ENCODE results near the gene TBC1D8. TPM values are rescaled to one million over a fixed set of nuclear protein-coding genes. Genes with fewer than 3 reads are reported as not detected.

Gene TBC1D8
- total RNA-seq, 1 donor from 2014 or later: 19.9 TPM

DNA sequence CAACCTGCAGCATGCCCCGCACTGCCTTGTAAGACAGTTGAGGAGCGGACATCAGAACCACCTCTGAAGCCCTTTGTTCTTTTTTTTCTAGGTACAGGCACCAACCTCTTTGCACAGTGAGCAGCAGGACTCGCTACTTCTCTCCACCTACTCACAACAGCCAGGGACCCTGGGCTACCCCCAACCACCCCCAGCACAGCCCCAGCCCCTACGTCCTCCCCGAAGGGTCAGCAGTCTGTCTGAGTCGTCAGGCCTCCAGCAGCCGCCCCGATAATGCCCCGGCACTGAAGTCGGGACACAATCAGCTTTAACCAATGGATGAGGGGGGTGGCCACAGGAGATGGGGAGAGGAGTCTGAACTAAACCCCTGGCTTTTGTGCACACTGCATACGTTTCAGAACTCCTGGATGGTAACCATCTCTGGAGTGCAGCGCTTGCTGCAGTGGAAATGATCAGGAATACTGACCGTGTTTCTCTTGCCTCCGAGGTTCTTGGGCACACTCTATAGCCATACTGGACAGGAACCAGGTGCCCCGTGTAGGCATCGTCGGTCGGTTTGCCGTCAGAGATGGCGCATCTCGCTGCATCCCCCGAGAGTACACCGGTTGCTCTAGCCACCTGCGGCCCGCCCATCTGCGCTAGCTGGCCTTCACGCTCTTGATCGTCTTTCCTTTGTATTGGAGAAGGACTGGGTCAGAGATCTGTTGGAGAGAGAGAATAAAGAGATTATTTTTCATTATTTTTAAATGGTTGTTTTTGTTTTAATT lies 155.7 kb downstream of the TBC1D8 start:
- Histone ChIP-seq H3K27ac (no peak overlapping the region), H3K36me3 (peaks cover 4% of the 10 kb centered on the region), H3K4me1 (no peaks in the 10 kb centered on the region), H3K9me3 (no peaks in the 10 kb centered on the region), H3K4me3 (no peak overlapping the region), H3K27me3 (no peaks in the 10 kb centered on the region)
- intact Hi-C loops (cut with DNase I): no loop called here
- DNase-seq (no peak), ATAC-seq (no peak)
- TF ChIP-seq, protein P1, sequence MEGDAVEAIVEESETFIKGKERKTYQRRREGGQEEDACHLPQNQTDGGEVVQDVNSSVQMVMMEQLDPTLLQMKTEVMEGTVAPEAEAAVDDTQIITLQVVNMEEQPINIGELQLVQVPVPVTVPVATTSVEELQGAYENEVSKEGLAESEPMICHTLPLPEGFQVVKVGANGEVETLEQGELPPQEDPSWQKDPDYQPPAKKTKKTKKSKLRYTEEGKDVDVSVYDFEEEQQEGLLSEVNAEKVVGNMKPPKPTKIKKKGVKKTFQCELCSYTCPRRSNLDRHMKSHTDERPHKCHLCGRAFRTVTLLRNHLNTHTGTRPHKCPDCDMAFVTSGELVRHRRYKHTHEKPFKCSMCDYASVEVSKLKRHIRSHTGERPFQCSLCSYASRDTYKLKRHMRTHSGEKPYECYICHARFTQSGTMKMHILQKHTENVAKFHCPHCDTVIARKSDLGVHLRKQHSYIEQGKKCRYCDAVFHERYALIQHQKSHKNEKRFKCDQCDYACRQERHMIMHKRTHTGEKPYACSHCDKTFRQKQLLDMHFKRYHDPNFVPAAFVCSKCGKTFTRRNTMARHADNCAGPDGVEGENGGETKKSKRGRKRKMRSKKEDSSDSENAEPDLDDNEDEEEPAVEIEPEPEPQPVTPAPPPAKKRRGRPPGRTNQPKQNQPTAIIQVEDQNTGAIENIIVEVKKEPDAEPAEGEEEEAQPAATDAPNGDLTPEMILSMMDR (IDR thresholded peaks at IDR 0.05): no peak

DNA sequence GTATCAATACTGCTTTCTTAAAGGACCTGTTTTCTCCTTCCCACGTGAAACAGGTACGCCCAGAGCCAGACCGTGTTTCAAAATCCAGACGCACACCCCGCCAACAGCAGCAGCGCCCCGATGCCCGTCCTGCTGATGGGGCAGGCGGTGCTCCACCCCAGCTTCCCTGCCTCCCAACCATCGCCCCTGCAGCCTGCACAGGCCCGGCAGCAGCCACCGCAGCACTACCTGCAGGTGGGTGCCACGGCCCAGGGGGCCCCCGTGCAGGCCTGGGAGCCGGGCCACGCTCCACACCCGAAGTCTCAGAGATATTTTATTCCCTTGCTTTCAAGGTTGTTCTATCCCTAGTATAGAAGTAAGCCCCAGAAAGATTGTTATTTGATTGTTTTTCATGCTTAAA lies 157.9 kb downstream of the TBC1D8 start:
- intact Hi-C loops (cut with DNase I): no loop called here
- peaks cover 4% of the 10 kb centered on the region for H3K36me3 ChIP-seq

DNA sequence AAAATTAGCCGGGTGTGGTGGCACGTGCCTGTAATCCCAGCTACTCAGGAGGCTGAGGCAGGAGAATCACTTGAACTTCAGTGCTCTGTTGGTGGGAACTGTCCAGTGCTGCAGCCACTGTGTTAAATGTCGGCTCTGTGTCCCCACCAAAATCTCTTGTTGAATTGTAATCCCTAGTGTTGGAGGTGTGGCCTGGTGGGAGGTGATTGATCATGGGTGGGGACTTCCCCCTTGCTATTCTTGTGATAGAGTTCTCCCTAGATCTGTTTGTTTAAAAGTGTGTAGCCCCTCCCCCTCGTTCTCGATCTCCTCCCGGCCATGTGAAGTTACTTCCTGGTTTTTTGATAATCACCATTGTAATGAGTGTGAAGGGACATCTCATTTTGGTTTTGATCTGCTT lies 158.9 kb downstream of the TBC1D8 start:
- DNase-seq (no peak), ATAC-seq (no peak)
- intact Hi-C loops (cut with DNase I): no loop called here
- H3K36me3 ChIP-seq: peaks cover 4% of the 10 kb centered on the region
- H3K9me3 ChIP-seq: no peaks in the 10 kb centered on the region
- H3K4me1 ChIP-seq: no peaks in the 10 kb centered on the region
- TF ChIP-seq, protein P1 (IDR thresholded peaks at IDR 0.05): no peak
- no peaks in the 10 kb centered on the region for H3K27me3 ChIP-seq
- H3K27ac ChIP-seq: no peak overlapping the region
- no peak overlapping the region for H3K4me3 ChIP-seq

More for the DNA sequence above, 157.9 kb downstream of the TBC1D8 start:
- no peak for DNase-seq
- H3K27me3 ChIP-seq: no peaks in the 10 kb centered on the region
- H3K4me1 ChIP-seq: no peaks in the 10 kb centered on the region
- no peak overlapping the region for H3K27ac ChIP-seq
- ATAC-seq: no peak
- TF ChIP-seq, protein P1 (IDR thresholded peaks at IDR 0.05): no peak
- H3K4me3 ChIP-seq: no peak overlapping the region
- H3K9me3 ChIP-seq: no peaks in the 10 kb centered on the region

DNA sequence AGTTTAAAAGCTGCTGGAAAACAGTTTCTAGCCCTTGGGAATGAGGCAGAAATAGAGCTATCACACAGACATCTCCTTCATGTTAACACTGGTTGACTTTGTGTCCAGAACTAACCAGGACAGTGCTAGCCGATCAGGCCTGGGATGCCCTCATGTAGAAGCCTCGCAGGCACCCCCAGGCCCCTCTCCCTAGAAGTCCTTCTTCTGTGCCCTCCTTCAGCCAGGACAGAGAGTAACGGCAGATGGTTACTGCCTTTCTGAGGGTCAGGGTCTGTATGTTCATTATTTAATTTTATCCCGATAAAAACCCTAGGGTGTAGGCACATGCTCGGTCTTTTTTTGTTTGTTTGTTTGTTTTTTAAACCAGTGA lies 159.8 kb downstream of the TBC1D8 start:
- peaks cover 4% of the 10 kb centered on the region for H3K36me3 ChIP-seq
- intact Hi-C loops (cut with DNase I): no loop called here
- no peaks in the 10 kb centered on the region for H3K4me1 ChIP-seq
- H3K9me3 ChIP-seq: no peaks in the 10 kb centered on the region
- ATAC-seq (no peak), DNase-seq (no peak)
- H3K4me3 ChIP-seq: no peak overlapping the region
- H3K27me3 ChIP-seq: no peaks in the 10 kb centered on the region
- H3K27ac ChIP-seq: no peak overlapping the region
- TF ChIP-seq, protein P1 (IDR thresholded peaks at IDR 0.05): no peak

DNA sequence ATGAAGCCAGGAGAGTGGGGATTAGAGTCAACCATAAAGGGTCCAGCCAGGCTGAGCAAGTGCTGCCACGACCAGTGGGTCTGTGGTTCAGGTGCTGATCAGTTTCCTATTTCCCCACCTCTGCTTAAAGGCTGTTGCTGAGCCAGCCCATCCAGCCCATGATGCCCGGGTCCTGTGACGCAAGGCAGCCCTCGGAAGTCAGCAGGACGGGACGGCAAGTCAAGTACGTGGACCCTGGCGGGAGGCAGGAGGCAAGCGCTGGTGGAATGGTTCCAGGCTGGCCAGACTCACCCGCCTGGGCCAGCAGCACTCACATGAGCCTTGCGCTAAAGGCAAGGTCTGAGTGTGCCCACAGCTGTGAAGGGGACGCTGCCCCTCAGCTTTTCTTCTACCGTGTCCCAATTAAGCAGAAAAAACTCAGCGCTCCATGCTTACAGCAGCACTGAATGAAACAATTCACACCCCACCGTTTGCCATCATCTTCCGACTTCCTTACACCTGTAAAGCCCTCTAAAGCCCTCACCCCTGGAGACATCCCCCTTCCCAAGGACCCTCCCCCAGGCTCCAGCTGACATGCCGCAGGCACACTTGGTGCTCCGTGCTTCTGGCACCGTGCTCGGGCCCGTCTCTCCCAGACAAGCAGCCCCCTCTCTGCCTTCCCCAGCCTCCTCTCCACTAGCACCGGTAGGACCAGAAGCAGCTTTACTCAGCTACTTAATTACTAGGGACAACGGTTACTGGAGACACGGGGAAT lies 160.4 kb downstream of the TBC1D8 start:
- peaks cover 4% of the 10 kb centered on the region for H3K36me3 ChIP-seq
- DNase-seq (no peak), ATAC-seq (no peak)
- no peak overlapping the region for H3K27ac ChIP-seq
- intact Hi-C loops (cut with DNase I): no loop called here
- TF ChIP-seq, protein P1 (IDR thresholded peaks at IDR 0.05): no peak
- H3K27me3 ChIP-seq: no peaks in the 10 kb centered on the region
- H3K4me1 ChIP-seq: no peaks in the 10 kb centered on the region
- no peak overlapping the region for H3K4me3 ChIP-seq
- no peaks in the 10 kb centered on the region for H3K9me3 ChIP-seq
